ENCODE results near the gene C22orf15.

Gene C22orf15

DNA sequence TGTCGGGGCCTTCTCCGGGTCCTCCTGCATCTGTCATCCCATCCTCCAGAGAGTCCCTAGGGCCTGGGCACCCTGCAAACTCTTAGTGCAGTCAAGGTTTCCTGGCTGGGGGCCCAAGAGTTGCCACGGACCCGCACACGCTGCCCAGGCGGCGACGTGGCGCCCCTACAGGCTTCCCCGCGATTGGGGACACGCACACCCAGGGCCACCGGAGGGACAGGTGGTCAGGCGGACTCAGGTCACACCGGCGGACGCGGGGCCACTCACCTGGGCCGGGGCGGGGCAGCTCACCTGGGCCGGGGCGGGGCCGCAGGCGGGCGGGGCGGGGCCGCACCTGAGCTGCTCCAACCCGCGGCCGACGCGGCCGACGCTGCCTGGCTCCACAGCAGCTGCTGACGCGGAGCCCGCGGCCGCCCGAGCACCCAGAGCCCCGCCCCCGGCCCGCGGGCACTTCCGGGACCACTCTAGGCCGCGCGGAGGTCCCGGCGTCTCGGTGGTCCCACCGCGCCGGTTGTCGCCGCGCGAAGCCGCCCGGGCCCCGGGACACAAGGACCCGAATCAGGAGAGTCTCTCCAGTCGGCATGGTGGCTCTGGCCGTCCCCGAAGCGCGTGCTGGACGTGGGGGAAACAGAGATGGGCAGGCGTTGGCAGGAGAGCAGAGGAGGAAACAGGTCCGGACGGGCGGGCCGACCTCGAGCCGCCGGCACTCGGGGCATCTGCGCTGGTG is 11.9 kb upstream of the C22orf15 start, which contains the start of gene ZNF70:
TSS of gene ZNF70 (minus strand) at position 399 of the 727 bp plus-strand sequence. CDS start 5,972 bp downstream, outside the sequence.
- no peak for DNase-seq (ENCODE audit: low read depth)

DNA sequence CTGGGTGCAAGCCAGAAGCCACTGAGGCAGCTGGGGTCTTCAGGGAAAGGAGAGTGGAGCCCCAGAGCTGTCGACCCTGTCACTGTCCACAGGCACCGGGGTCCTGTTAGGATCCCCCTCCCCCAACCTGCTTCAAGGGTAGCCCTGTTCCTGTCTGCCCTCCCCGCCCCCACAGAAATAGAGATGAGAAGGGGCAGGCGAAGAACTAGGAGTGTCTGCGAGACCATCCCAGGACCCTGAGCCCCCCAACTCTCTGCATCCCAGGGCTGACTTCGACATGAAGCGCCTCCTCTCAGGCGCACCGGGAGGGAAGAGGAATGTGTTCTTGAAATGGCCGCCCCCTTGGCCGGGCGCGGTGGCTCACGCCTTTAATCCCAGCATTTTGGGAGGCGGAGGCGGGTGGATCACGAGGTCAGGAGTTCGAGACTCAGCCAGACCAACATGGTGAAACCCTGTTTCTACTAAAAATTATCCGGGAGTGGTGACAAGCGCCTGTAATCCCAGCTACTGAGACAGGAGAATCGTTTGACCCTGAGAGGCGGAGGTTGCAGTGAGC is 11.3 kb upstream of the C22orf15 start:
- DNase-seq (ENCODE audit: low read depth) = no peak

DNA sequence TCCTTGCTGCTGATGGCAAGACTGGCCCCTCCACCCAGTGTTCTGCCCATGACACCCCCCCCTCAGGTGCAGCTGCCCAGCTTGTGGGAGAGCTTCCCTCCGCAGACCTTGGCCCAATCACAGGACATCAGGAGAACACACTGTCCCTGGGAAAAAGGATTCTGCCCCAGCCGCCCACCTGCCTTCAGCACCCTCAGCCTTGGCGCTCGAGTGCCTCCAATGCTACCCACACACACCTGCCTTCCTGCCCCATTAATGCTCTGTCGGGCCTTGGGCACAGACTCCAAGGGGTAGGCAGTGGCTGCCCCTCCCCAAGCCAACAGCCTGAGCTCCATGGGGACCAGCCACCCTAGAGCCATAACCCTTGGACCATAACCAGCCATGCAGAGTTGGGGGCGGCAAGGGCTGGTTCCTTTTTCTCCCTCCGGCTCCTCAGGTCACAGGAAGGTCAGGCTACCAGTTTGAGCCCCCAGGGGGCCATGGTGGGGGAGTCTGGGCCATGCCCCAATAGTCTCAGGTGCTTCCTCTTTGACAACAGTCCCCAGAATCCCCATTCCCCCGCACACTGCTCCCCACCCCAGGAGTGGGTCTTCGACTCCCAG is 10.6 kb upstream of the C22orf15 start:
- DNase-seq (ENCODE audit: low read depth) = no peak

DNA sequence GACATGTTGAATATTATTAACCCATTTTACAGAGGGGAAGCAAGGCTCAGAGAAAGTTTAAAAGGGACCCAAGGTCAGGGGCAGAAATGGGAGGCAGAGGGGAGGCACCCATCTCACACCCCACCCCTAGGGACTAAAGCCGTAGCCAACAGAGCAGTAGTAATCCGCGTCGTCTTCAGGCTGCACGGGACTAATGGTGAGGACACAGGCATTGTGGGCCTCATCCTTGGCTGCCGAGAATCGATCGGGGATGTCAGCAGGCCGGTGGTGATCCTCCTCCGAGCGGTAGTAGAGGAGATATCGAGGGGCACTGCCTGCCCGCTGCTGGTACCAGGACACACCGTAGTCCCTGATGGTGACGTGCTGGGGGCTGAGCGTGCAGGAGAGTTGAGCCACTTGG is 10.0 kb upstream of the C22orf15 start:
- DNase-seq (ENCODE audit: low read depth) = no peak

DNA sequence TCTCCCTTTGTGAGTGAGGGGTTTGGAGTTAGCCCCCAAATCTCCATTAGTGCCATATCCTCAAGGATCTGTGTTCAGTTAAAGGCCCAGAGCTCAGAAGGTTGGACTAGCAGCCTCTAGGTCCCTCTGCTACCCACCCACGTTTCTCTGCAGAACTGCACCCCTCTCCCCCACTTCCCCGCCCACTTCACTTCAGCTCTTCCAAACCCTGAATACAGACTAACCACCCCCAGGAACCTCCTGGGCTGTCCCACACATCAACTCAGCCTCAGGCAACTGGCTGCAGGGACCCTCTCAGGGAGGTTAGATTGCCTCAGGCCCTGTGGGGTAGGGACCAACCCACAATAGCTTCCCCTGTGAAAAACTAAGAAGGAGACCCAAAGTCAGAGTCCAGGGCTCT is 9.4 kb upstream of the C22orf15 start:
- DNase-seq (ENCODE audit: low read depth) = no peak

DNA sequence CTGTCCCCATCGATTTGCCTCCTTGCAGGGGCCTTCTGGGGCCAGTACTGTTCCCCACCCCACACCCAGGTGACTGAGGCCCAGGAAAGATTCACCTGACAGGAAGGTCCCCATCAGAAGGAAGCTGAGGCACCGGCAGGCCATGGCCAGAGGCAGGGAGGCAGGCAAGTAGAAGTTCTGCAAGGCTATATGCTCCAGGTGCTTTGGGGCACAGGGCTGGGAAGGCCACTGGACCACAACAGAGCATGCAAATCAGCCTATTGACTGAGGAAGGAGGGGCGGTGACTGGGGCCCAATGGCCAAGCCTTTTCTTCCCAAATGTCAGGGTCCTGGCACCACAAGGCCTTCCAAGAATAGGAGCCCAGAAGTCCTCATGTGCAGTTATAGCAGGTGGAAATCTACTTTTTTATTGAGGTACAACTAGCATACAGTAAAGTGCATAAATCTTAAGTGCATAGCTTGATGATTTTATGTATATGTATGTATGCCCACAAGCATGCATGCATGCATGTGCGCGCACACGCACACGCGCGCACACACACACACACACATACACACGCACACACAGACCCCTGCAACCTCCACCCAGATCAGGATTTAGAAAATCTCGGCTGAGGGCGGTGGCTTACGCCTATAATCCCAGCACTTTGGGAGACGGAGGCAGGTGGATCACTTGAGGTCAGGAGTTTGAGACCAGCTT is 8.4 kb upstream of the C22orf15 start, which contains the start of gene VPREB3:
TSS of gene VPREB3 (minus strand) at position 206 of the 700 bp plus-strand sequence. CDS start at position 144, 62 bp downstream.
- no peak for DNase-seq (ENCODE audit: low read depth)

DNA sequence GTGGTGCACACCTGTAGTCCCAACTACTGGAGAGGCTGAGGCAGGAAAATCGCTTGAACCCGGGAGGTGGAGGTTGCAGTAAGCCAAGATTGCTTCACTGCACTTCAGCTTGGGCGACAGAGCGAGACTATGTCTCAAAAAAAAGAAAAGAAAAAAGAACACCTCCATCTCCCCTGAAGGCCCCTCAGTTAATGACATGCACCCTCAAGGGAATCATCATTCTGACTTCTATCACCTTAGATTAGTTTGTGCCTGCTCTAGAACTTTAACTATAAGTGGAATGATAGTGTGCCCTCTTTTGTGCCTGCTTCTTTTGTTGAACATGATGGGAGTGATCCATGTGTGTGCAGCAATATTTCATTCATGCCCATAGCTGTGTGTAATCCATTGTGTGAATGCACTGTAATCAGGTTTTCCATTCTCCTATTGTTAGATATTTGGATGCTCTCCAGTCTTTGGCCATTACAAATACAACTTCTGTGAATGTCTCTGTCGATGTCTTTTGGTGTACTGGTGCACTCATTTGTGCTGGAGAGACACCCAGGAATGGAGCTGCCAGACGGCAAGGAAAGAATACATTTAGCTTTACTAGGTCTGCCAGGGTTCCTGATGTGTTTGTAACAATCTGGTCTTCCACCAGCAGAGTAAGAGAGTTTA is 7.7 kb upstream of the C22orf15 start:
- DNase-seq (ENCODE audit: low read depth) = no peak

DNA sequence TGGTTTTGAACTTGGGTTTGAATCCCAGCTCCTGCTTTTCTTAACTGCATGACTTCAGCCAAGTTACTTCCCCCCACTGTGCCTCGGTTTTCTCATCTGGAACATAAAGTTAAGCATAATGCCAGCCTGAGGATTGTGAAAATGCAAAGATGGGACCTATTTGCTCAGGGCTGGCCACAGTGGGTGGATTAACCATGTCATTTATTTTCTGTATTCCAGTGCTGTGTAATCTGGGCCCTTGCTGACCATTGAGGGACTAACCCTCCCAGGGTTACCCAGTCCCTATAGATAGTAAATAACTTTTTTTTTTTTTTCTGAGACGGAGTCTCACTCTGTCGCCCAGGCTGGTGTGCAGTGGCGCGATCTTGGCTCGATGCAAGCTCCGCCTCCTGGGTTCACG is 7.1 kb upstream of the C22orf15 start:
- DNase-seq (ENCODE audit: low read depth) = no peak

DNA sequence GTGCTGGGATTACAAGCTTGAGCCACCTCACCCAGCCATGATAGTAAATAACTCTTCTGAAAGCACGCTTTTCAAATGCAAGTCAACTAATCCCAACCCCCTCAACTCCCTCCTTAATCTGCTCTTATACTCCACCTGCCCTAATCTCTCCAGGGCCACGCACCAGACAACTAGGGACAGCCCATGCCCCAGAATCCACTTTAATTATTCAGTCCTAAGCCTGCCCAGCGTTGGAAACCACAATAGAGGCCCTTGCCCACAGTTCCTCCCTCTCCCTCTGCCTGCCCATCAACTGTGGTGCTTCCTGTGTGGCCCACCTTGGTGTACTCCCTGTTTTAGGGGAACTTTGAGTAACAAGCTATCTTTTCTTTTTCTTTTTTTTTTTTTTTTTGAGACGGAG is 5.9 kb upstream of the C22orf15 start:
- no peak for DNase-seq (ENCODE audit: low read depth)

DNA sequence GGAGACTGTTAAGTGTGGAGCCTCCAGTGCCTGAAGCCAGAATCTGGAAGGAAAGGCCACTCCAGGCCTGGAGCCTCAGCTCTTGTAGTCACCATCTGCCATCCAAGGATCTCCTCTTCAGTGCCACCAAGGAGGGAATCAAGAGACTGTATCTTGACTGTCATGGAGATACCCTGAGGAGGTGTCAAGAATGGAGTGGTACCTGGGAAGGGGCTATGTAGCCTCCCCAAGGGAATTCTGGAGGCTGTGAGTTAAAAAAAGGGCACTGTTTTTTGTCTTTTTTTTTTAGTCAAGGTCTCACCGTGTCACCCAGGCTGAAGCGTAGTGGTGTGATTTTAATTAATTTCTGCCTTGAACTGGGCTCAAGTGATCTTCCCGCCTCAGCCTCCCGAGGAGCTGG is 3.2 kb upstream of the C22orf15 start:
- no peak for DNase-seq (ENCODE audit: low read depth)

DNA sequence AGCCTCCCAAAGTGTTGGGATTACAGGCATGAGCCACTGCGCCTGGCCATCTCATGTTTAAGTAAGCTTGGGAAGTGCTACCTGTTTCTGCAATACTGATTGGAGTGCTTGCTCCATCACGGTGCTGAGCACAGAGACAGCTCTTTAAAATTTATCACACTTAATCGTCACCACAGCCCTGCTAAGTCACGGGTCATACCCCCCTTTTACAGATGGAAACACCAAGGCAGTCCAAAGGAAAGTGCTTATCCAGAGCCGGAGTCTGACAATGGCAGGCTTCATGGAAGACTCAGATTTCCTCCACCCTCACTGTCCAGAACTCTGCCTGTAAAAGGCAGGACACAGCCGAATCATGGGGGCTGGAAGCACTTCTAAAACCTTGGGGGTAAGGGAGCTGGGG is 2.7 kb upstream of the C22orf15 start:
- DNase-seq (ENCODE audit: low read depth) = no peak

DNA sequence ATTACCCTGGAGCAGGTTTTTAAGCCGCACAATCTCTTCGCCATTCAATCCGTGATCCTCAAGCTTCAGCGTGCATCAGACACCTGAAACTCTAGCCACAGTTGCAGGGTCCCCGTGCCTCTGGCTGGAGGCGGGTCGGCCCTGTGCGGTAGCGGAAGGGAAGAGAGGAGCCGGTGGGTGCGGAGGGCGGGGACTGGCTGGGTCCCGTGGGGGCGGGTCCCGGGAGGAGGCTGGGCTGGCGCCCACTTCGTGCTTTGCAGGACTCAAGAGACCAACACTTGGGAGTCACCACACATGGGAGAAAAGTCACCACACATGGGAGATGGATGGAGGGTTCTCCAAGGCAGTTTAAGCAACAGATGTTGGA is 772 bp downstream of the C22orf15 start:
- no peak for DNase-seq (ENCODE audit: low read depth)

DNA sequence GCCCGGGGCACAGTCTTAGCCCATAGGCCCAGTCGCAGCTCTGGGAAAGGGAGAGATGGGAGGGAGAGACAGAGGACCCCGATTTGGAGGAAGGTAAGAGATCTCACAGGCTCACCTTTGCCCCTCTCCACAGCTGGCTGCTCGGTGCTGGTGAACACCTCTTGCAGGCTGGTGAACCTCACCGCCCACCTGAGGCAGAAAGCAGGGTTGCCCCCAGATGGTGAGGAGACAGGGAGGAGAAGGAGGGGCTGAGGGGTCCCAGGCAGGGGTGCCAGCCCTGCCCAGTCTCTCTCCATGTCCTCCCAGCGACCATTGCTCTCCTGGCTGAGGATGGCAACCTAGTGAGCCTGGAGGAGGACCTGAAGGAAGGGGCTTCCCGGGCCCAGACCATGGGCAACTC is 1.2 kb downstream of the C22orf15 start:
- no peak for DNase-seq (ENCODE audit: low read depth)

DNA sequence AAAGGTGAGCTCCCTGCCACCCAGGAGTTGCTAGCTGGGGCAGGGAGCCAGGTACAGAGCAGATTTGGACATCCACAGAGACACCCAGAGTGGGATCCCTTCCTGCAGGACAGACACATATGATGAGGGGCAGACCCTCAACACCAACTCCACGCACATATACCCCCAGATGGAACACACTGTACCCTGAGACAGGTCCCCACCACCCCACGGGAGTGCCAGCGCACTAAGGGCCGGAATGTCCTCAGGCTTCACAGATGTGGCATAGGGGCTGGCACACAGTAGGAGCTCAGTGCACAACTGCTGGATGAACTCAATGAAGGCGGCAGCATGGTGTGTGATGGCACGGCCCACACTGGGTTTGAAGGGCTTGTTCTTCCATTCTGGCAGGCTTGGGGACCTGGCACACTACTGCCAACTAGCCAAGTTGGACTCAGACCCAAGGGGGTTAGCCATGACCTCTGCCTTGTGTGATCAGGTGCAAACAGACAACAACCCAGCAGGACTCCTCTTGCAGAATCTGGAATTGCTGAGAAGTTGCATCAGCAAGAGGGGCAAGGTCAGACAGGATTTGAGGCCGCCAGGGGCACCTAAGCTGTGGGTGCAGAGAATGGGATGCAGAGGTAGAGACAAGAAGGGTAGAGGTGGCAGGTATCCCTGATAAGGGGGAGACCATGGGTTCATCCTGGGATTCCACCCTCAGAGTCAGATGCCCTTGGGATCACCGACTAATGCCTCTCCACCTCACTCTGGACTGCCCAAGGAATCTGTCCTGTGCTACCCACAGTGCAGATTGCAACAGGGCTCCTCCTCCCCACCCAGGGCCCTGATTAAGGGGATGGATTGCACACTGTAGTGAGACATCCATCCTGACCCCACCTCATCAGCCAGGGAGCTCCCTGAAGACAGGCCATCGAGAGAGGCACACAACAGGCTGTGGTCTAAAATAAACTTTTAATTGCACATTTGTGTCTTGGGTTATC is 2.4 kb downstream of the C22orf15 start:
- DNase-seq (ENCODE audit: low read depth) = no peak

DNA sequence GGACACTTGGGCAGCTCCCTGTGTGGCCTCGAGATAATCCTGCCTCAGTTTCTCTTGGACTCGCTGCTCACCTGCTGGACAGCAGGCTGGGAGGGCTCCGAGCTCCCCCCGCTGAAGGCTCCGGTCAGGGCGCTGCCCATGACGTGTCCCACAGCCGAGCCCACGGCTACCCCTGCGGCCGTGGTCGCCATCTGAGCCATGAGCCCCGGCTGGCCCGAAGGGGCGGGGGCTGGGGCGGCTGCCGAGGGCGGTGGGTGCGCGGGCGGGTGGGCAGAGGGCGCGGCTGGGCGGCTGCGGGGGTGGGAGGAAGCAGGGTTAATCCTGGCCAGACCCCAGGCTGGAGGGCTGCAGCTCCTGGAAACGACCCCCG is 4.5 kb downstream of the C22orf15 start:
- no peak for DNase-seq (ENCODE audit: low read depth)

DNA sequence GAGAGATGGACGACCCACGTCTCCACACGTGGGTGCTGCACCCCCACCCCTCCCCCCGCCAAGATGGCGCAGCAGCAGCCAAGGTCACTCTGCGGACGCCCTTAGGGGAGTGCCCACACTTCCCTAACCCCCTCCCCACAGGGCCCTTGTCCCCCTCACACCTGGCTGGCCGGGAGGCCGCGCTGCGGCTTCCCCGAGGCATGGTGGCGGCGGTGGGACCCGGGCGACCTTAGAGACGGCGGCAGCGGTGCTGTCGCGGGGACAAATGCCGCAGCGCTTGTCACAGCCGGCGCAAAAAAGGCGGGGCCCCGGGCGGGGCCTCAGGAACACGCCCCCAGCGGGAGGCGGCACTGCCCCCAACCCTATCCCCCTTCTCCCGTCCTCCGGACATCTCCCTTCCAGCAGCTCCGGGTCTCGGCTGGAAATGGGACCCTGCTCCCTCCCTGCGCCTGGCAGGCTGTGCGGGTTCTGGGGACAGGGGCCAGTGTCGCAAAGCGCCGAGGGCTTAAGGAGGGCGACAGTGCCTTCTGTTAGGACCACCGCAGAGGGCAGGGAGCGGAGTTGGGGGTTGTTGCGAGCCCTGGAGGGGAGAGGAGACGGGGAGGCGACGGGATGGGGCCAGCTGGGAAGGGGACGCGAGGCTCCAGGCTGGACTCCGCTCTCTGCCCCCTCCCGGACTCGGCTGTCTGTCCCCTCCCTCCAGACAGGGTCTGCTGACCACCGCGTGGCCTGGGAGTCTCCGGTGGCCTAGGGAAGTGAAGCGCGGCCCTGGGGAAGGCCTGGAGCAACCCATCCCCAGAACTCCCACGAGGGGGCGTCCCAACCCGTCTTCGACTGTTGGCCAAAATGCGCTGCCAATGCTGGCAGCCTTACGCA is 5.1 kb downstream of the C22orf15 start, which contains the start of gene CHCHD10:
TSS of gene CHCHD10 (minus strand) at position 300 of the 876 bp plus-strand sequence. CDS start at position 202, 98 bp downstream.
- DNase-seq (ENCODE audit: low read depth) = no peak

DNA sequence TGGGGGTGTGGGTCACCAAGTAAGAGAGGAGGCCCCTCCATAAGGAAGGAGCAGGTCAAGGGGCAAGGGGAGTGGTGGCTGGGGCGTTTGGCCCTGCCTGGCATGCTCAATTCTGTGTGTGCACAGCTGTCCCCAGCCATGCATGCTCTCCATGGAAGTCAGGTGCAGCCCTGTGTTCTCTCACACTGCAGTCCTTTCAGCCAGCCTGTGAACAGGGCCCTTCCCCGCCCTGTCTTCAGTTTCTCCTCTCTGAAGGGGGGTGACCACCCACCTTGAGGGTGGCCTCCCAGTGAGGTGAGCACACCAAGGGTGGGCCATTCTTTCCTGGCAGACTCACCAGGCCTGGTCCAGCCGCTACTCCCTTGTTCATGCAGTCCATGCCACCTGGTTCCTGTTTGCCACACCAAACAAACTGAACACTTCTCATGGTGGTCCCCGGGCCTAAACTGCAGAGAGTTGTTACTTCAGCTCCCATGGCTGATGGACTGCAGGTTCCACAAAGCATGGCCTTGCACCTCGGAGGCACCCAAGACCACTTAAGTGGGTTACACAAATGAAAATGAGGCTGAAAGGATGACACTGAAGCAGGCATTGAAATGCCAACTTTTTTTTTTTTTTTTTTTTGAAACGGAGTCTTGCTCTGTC is 6.7 kb downstream of the C22orf15 start:
- no peak for DNase-seq (ENCODE audit: low read depth)

DNA sequence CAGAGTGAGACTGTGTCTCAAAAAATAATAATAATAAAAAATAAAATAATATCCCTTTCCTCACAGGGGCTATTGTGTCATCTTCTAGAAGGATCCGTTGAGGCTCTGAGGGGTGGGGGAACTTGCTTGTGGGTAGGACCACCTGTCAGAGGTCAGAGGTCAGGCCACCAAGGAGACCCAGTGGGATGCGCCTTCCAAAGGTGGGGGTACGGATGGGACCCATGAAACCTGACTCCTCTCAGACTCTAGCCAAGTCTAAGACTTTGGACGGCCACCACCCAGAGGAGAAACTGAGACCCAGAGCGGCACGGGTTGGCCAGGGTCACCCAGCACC is 9.5 kb downstream of the C22orf15 start:
- DNase-seq (ENCODE audit: low read depth) = no peak

DNA sequence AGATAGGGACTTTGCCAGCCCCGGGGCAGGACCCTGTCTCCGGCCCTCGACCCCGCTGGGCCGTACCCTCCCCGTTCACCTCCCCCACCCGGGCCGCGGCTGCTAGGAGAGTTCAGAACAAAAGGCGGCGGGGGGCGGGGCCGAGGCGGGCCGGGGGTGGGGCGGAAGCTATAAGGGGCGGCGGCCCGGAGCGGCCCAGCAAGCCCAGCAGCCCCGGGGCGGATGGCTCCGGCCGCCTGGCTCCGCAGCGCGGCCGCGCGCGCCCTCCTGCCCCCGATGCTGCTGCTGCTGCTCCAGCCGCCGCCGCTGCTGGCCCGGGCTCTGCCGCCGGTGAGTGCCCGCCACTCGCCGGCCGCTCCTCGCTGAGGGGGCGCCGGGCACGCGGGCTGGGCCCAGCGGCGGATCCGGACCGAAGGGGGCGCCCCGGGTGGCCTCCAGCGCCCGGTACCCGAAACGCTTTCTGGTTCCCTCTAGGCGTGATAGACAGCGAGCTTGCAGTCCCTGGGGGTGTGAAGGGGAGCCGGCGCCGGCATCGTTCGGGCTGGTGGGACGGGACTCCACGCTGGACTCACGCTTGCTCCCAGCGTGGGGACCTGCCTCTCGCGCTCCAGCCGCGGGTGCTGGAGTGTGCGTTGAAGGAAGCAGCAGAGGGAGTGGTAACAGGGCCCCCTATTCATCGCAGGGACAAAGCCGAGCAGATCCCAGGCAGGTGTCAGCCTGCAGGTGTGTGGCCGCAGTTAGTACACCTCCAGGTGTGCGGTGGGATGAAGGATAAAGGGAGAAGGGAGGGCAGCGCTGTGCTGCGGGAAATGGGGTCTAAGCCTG is 10.1 kb downstream of the C22orf15 start, which contains the start of gene MMP11:
TSS of gene MMP11 (plus strand) at position 201 of the 825 bp plus-strand sequence. CDS start at position 223, 22 bp downstream.
- DNase-seq (ENCODE audit: low read depth) = no peak

Measured in non-pigmented ciliary epithelial cell (primary cell).